Ammon's horn (tissue), 1 donor: Measurements from ENCODE around the gene TIMM13.

Experiments
- DNase-seq: peaks from one replicate; pipeline ENCODE4 v3.0.0-alpha.2; 2016; ENCODE audit warnings: low spot score

Gene TIMM13

GRCh38 chr19:2454962-2455850, 27.8 kb upstream of the TIMM13 start:
- DNase-seq = no peak

GRCh38 chr19:2454199-2454961, 27.0 kb upstream of the TIMM13 start:
- no peak for DNase-seq

- DNase-seq = no peak
Observed at GRCh38 chr19:2453431-2454025, 26.1 kb upstream of the TIMM13 start.

- DNase-seq = no peak
Observed at GRCh38 chr19:2451741-2452140, 24.4 kb upstream of the TIMM13 start.

- no peak for DNase-seq
Observed at GRCh38 chr19:2451138-2451537, 23.8 kb upstream of the TIMM13 start.

GRCh38 chr19:2449019-2449418, 21.6 kb upstream of the TIMM13 start:
- DNase-seq = no peak

GRCh38 chr19:2446381-2446780, 19.0 kb upstream of the TIMM13 start:
- DNase-seq = no peak

- no peak for DNase-seq
Observed at GRCh38 chr19:2444251-2445002, 17.0 kb upstream of the TIMM13 start.

GRCh38 chr19:2443785-2444182, 16.4 kb upstream of the TIMM13 start:
- no peak for DNase-seq

- DNase-seq = no peak
Observed at GRCh38 chr19:2443116-2443784, 15.9 kb upstream of the TIMM13 start.

GRCh38 chr19:2441096-2441752, 13.8 kb upstream of the TIMM13 start:
- DNase-seq = no peak

- DNase-seq = no peak
Observed at GRCh38 chr19:2440515-2440914, 13.1 kb upstream of the TIMM13 start.

GRCh38 chr19:2438178-2438577, 10.8 kb upstream of the TIMM13 start:
- no peak for DNase-seq

GRCh38 chr19:2436926-2437325, 9.5 kb upstream of the TIMM13 start:
- DNase-seq = no peak

- no peak for DNase-seq
Observed at GRCh38 chr19:2436384-2436783, 9.0 kb upstream of the TIMM13 start.

- no peak for DNase-seq
Observed at GRCh38 chr19:2434721-2435265, 7.4 kb upstream of the TIMM13 start.

GRCh38 chr19:2434267-2434666, 6.9 kb upstream of the TIMM13 start:
- DNase-seq = no peak

- no peak for DNase-seq
Observed at GRCh38 chr19:2433854-2434253, 6.5 kb upstream of the TIMM13 start.

- DNase-seq = no peak
Observed at GRCh38 chr19:2432131-2432848, 4.9 kb upstream of the TIMM13 start.
